C4-2B (cell line): Measurements from ENCODE around the gene GCAT.
A peak's percentile ranks its signal among the peaks of the same experiment; 100 is the strongest.

Experiments used
- H3K27ac ChIP-seq: fragments of 450-650 bp; 2 replicates; pipeline ENCODE4 v1.5.1; 2017
- CTCF ChIP-seq: fragments of 450-650 bp; conservative IDR thresholded peaks from 2 replicates; pipeline ENCODE4 v1.5.1; 2017; ENCODE audit warnings: mild to moderate bottlenecking
- ZFX ChIP-seq: fragments of 450-650 bp; IDR thresholded peaks from 2 replicates; pipeline ENCODE4 v1.6.1; 2017

GCAT gene

GRCh38 chr22:37832022-37832857 is 24.5 kb downstream of the GCAT start:
- no peak overlapping the region for H3K27ac ChIP-seq
- no peak for TF ChIP-seq ZFX
- TF ChIP-seq CTCF = no peak

- no peak overlapping the region for H3K27ac ChIP-seq
- no peak for TF ChIP-seq CTCF
- TF ChIP-seq ZFX = no peak
Observed at GRCh38 chr22:37842015-37842793, 34.5 kb downstream of the GCAT start.

DNA sequence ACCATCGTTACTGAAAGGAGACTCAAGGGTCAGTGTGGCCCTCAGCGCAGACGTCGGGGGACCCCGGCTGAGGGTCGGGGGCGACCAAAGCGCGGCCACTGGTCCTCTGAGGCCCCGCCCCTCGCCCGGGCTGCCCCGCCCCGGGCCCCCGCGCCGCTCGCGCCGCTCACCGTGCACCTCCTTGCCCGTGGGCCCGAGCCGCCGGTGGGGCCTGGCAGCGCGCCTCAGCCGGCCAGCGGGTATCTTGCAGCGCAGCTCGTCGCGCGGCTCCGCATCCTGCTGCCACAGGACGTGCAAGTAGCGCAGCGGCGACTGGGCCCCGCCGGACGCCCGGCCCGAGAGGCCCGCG is 36.0 kb downstream of the GCAT start:
- H3K27ac ChIP-seq = peak overlapping the region; percentile 83
- no peak for TF ChIP-seq CTCF
- peak; percentile 96; the same call in 1 of the 2 replicates for TF ChIP-seq ZFX

GRCh38 chr22:37844904-37845329 is 37.2 kb downstream of the GCAT start:
- H3K27ac ChIP-seq = peak overlapping the region; percentile 83
- TF ChIP-seq CTCF (no peak), ZFX (no peak)

DNA sequence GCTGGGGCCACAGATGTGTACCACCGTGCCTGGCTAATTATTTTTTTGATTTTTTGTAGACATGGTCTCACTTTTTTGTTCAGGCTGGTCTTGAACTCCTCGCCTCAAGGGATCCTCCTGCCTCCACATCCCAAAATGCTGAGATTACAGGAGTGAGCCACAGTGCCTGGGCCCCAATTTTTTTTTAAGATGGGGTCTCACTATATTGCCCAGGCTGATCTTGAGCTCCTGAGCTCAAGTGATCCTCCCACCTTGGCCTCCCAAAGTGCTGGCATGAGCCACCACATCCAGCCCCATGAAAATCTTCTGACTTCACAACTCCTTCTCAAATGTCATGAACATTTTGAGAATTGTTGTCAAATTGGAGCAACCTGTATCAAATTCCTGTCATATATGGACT is 38.7 kb downstream of the GCAT start:
- no peak overlapping the region for H3K27ac ChIP-seq
- no peak for TF ChIP-seq ZFX
- no peak for TF ChIP-seq CTCF

DNA sequence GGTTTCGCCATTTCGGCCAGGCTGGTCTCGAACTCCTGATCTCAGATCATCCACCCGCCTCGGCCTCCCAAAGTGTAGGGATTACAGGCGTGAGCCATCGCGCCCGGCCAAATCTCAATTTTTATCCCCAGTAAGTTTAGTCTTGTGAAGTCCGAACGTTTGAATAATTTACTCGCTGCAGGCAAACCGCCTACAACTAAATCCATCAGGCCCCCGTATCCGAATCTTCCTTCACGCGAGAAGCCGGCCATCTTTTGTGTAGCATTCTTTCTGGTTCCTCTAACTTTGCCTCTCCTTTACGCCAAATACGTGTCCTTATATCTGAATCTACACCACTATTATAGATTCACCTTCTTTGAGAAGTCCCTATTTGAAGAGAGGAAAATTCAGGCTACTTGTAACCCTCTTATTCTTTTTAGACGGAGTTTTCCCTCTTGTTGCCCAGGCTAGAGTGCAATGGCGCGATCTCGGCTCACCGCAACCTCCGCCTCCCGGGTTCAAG is 40.9 kb downstream of the GCAT start:
- no peak for TF ChIP-seq ZFX
- H3K27ac ChIP-seq = peak overlapping the region; percentile 97

DNA sequence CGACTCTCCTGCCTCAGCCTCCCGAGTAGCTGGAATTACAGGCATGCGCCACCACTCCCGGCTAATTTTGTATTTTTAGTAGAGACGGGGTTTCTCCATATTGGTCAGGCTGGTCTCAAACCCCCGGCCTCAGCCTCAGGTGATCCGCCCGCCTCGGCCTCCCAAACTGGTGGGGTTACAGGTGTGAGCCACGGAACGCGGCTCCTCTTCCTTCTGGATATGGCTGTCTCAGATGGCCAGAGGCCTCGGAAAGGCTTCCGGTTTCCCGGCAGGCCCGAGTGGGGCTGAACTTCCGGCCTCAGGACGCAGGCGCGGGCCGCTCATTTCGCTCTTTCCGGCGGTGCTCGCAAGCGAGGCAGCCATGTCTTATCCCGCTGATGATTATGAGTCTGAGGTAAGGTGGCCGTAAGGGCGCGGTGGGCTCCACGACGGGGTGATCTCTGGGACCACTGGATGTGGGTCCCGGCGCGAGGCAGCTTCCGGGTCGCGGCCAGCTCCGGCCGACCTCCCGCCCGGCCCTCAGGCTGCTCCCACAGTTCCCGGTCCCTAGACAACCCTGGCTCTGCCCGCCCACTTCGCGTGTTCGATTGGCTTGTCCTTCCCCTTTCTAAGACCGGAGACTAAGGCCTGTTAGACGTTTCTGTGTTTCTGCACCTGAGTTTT is 41.5 kb downstream of the GCAT start, which contains the start of gene EIF3L:
EIF3L (plus strand) TSS at position 331 of the 663 bp plus-strand sequence; CDS start at position 362, 31 bp downstream.
- peak within 1 kb of the TSS; percentile 97 for H3K27ac ChIP-seq
- TF ChIP-seq CTCF = no peak
- peak; percentile 40; the same call in 1 of the 2 replicates for TF ChIP-seq ZFX
